Upper lobe of left lung (tissue), 6 donors: ENCODE results near the gene ATP6V0E2. TPM values are rescaled to one million over a fixed set of nuclear protein-coding genes. Genes with fewer than 3 reads are reported as not detected.
A peak's percentile ranks its signal among the peaks of the same experiment; 100 is the strongest.

Experiments used
- ATAC-seq, 2 donors: fragments of 200-7000 bp; cut with Tn5 transposase; one replicate each; pipeline ENCODE4 v1.9.1; 2022; ENCODE audit warnings: mild to moderate bottlenecking in 2 of 2, moderate library complexity in 2 of 2; ENCODE audit not compliant: low FRiP score in 2 of 2
- DNase-seq, 2 donors: peaks; one replicate each; pipeline ENCODE4 v3.0.0-alpha.2; 2019 to 2020
- H3K27ac ChIP-seq, 4 donors: fragments of 200-600 bp; sonication (generic); one replicate each; pipeline ENCODE4 v1.5.1; 2016 to 2019
- H3K27me3 ChIP-seq, 4 donors: fragments of 200-600 bp; sonication (generic); one replicate each; pipeline ENCODE4 v1.5.1; 2017 to 2019
- H3K36me3 ChIP-seq, 4 donors: fragments of 200-600 bp; sonication (generic); one replicate each; pipeline ENCODE4 v1.5.1; 2016 to 2019
- H3K4me1 ChIP-seq, 4 donors: fragments of 200-600 bp; sonication (generic); one replicate each; pipeline ENCODE4 v1.5.1; 2018 to 2019
- H3K4me3 ChIP-seq, 4 donors: fragments of 200-600 bp; sonication (generic); one replicate each; pipeline ENCODE4 v1.5.1; 2017 to 2019; ENCODE audit warnings: mild to moderate bottlenecking in 2 of 4, moderate library complexity in 1 of 4
- H3K9me3 ChIP-seq, 4 donors: fragments of 200-600 bp; sonication (generic); one replicate each; pipeline ENCODE4 v1.5.1; 2018 to 2019
- EP300 ChIP-seq, 4 donors: sonication (generic); formaldehyde crosslinking; IDR thresholded peaks; one replicate each; pipeline ENCODE4 v1.5.1; 2017; ENCODE audit warnings: antibody characterized with exemption in 4 of 4, control low read depth in 2 of 4
- POLR2A ChIP-seq, 4 donors: fragments of 450-650 bp; IDR thresholded peaks; one replicate each; pipeline ENCODE4 v1.5.1; 2016 to 2017; ENCODE audit warnings: antibody characterized with exemption in 4 of 4, mild to moderate bottlenecking in 2 of 4
- POLR2AphosphoS5 ChIP-seq, 2 donors: sonication (generic); formaldehyde crosslinking; IDR thresholded peaks; one replicate each; pipeline ENCODE4 v1.5.1; 2017; ENCODE audit warnings: antibody characterized with exemption in 2 of 2
- WGBS, 2 donors: methylation state at CpG; one replicate each; pipeline ENCODE4 v1.1.5; 2017 to 2018; 5-methylcytosine and 5-hydroxymethylcytosine counted together
- total RNA-seq, 6 donors: library from RNA; depleted of rRNA in 4 of 6; stranded (reverse); fragments of >200 nt in 4 of 6; gene quantifications; one replicate each; pipeline versions ENCODE4 v1.1.0 to v1.2.1, GENCODE V29; 2016 to 2021
- TF ChIP-seq, protein P1 (sequence below), 6 experiments: fragments of 450-650 bp in 4 of 6; fragments of 200-600 bp in 2 of 6; sonication (generic) in 2 of 6; IDR thresholded peaks; one replicate each; pipeline ENCODE4 v1.5.1; 2016 to 2019; ENCODE audit warnings: antibody characterized with exemption in 6 of 6
- donor health status: DM: no; HTN: no; CAD: no; lungs with moderate emphysema.
- donor health status: DM: no; HTN: yes; CAD: no; lungs with severe emphysema.

The ATP6V0E2 gene
- total RNA-seq, 6 donors from 2014 or later = 5.2 to 34.1 (median 25.2) TPM

DNA sequence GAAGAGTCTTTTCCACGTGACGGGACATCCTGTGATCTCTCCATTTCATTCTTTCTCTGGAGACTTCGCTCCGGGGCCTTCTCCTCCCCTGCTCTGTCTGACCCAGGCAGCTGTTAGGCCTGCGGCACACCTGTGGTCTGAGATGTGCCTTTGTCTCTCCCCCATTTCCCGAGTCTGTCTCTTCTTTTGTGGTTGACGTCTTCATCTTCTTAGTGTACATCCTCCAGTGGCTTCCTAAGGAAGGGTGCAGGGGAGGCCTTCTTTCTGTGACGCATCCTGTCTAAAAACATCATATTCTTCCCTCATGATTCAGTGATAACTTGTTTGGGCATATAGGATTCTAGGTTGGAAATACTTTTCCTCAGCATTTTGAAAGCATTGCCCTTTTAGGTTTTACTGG lies 17.2 kb upstream of the ATP6V0E2 start:
- 92 to 96% methylated on average over 8 of the region's 8 CpGs for WGBS, 2 donors
- ATAC-seq = no peak
- H3K27ac ChIP-seq = no peak overlapping the region
- H3K9me3 ChIP-seq = no peaks in the 10 kb centered on the region
- no peaks in the 10 kb centered on the region for H3K27me3 ChIP-seq
- TF ChIP-seq POLR2A (IDR thresholded peaks at IDR 0.05) = no peak
- TF ChIP-seq, protein P1, sequence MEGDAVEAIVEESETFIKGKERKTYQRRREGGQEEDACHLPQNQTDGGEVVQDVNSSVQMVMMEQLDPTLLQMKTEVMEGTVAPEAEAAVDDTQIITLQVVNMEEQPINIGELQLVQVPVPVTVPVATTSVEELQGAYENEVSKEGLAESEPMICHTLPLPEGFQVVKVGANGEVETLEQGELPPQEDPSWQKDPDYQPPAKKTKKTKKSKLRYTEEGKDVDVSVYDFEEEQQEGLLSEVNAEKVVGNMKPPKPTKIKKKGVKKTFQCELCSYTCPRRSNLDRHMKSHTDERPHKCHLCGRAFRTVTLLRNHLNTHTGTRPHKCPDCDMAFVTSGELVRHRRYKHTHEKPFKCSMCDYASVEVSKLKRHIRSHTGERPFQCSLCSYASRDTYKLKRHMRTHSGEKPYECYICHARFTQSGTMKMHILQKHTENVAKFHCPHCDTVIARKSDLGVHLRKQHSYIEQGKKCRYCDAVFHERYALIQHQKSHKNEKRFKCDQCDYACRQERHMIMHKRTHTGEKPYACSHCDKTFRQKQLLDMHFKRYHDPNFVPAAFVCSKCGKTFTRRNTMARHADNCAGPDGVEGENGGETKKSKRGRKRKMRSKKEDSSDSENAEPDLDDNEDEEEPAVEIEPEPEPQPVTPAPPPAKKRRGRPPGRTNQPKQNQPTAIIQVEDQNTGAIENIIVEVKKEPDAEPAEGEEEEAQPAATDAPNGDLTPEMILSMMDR (IDR thresholded peaks at IDR 0.05) = no peak
- TF ChIP-seq POLR2AphosphoS5 (IDR thresholded peaks at IDR 0.05) = no peak
- no peak for TF ChIP-seq EP300 (IDR thresholded peaks at IDR 0.05)
- H3K36me3 ChIP-seq = peaks cover 0 to 39% (median 16%) of the 10 kb centered on the region in 4 donors
- peaks cover 4 to 15% (median 7%) of the 10 kb centered on the region in 4 donors for H3K4me1 ChIP-seq
- DNase-seq = no peak
- H3K4me3 ChIP-seq = no peak overlapping the region

DNA sequence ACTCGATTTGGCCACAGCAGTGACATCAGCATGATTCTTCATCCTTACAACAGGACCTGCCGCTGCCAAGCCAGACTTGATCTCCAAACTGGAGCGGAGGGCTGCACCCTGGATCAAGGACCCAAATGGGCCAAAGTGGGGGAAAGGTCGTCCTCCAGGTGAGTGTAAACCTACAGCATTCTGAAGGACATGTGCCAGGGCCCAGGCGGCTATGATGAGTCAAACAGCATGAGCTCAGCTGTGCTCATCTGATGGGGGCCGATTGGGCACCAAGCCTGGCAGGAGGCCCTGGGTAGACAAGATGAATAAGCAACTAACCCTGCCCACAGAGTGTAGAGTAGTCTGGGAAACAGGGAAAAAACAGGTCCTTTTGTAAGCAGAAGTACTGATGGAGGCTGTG lies 14.4 kb upstream of the ATP6V0E2 start:
- no peak for DNase-seq

GRCh38 chr7:149859876-149860275 lies 13.9 kb upstream of the ATP6V0E2 start:
- 92 to 93% methylated on average over 4 of the region's 4 CpGs for WGBS, 2 donors
- no peak for DNase-seq

More for the DNA sequence above, 14.4 kb upstream of the ATP6V0E2 start:
- H3K27me3 ChIP-seq = no peaks in the 10 kb centered on the region
- WGBS, 2 donors = 93 to 98% methylated on average over 5 to 6 of the region's 6 CpGs
- TF ChIP-seq POLR2A (IDR thresholded peaks at IDR 0.05) (no peak), POLR2AphosphoS5 (IDR thresholded peaks at IDR 0.05) (no peak), EP300 (IDR thresholded peaks at IDR 0.05) (no peak)
- TF ChIP-seq, protein P1 (IDR thresholded peaks at IDR 0.05) = no peak
- H3K36me3 ChIP-seq = peaks cover 3 to 59% (median 30%) of the 10 kb centered on the region in 4 donors
- no peak overlapping the region for H3K4me3 ChIP-seq
- no peak overlapping the region for H3K27ac ChIP-seq
- no peak for ATAC-seq
- peaks cover 4 to 14% (median 6%) of the 10 kb centered on the region in 4 donors for H3K4me1 ChIP-seq
- H3K9me3 ChIP-seq = no peaks in the 10 kb centered on the region

GRCh38 chr7:149860821-149861727 lies 12.7 kb upstream of the ATP6V0E2 start:
- peaks cover 3 to 68% (median 33%) of the 10 kb centered on the region in 4 donors for H3K36me3 ChIP-seq
- TF ChIP-seq EP300 (IDR thresholded peaks at IDR 0.05) (no peak), POLR2AphosphoS5 (IDR thresholded peaks at IDR 0.05) (no peak), POLR2A (IDR thresholded peaks at IDR 0.05) (no peak)
- TF ChIP-seq, protein P1 (IDR thresholded peaks at IDR 0.05) = peak in 2 of 6 experiments; percentile 14 to 31

More at GRCh38 chr7:149859876-149860275, 13.9 kb upstream of the ATP6V0E2 start:
- H3K27me3 ChIP-seq = no peaks in the 10 kb centered on the region
- peaks cover under 1 to 11% (median 3%) of the 10 kb centered on the region in 4 donors for H3K4me1 ChIP-seq
- ATAC-seq = no peak
- H3K4me3 ChIP-seq = no peak overlapping the region
- no peak overlapping the region for H3K27ac ChIP-seq
- H3K9me3 ChIP-seq = no peaks in the 10 kb centered on the region
- H3K36me3 ChIP-seq = peaks cover 3 to 65% (median 33%) of the 10 kb centered on the region in 4 donors
- TF ChIP-seq POLR2A (IDR thresholded peaks at IDR 0.05) (no peak), POLR2AphosphoS5 (IDR thresholded peaks at IDR 0.05) (no peak), EP300 (IDR thresholded peaks at IDR 0.05) (no peak)
- TF ChIP-seq, protein P1 (IDR thresholded peaks at IDR 0.05) = no peak

More at GRCh38 chr7:149860821-149861727, 12.7 kb upstream of the ATP6V0E2 start:
- Histone ChIP-seq H3K4me1 (peaks cover 5 to 15% (median 9%) of the 10 kb centered on the region in 4 donors), H3K9me3 (no peaks in the 10 kb centered on the region), H3K4me3 (no peak overlapping the region), H3K27ac (no peak overlapping the region), H3K27me3 (no peaks in the 10 kb centered on the region)
- DNase-seq (peak in 1 of 2 donors; percentile 83), ATAC-seq (no peak)
- WGBS, 2 donors = 84 to 86% methylated on average over 39 to 45 of the region's 45 CpGs
